ENCODE data around the gene DGKI. TPM values are rescaled to one million over a fixed set of nuclear protein-coding genes. Genes with fewer than 3 reads are reported as not detected.

DGKI gene
- total and polyA plus RNA-seq, 2 experiments from 2014 or later = 0.16 to 1.0 TPM

- peaks cover 2% of the 10 kb centered on the region; the same call in 2 of the 3 replicates for H3K4me1 Mint-ChIP-seq
- Histone ChIP-seq H3K4me2 (no peak overlapping the region), H3K79me2 (replicated peaks; ENCODE audit: insufficient read depth) (no peaks in the 10 kb centered on the region), H2AFZ (no peak overlapping the region), H4K20me1 (replicated peaks; ENCODE audit: insufficient read depth) (no peaks in the 10 kb centered on the region), H3K9me2 (ENCODE audit: insufficient read depth) (no peaks in the 10 kb centered on the region), H3K27ac (ENCODE audit: low read depth) (peak overlapping the region; percentile 41; the same call in 1 of the 2 replicates), H3K36me3 (ENCODE audit: insufficient read depth) (no peaks in the 10 kb centered on the region), H3F3A (replicated peaks; ENCODE audit: low read depth) (no peaks in the 10 kb centered on the region), H3K4me3 (no peak overlapping the region), H3K4me1 (ENCODE audit: insufficient read depth) (no peaks in the 10 kb centered on the region), H3K27me3 (ENCODE audit: insufficient read depth) (no peaks in the 10 kb centered on the region)
- no peaks in the 10 kb centered on the region for H3K9me3 Mint-ChIP-seq
- no peaks in the 10 kb centered on the region for H3K36me3 Mint-ChIP-seq (ENCODE audit: low read depth)
- ATAC-seq (no peak), DNase-seq (ENCODE audit: low spot score) (no peak)
- no peak overlapping the region for H3K27ac Mint-ChIP-seq
- no peak overlapping the region for H3K4me3 Mint-ChIP-seq
- no peaks in the 10 kb centered on the region for H3K27me3 Mint-ChIP-seq (ENCODE audit: insufficient read depth, low read depth, poor library complexity)
- TF ChIP-seq, protein P1, sequence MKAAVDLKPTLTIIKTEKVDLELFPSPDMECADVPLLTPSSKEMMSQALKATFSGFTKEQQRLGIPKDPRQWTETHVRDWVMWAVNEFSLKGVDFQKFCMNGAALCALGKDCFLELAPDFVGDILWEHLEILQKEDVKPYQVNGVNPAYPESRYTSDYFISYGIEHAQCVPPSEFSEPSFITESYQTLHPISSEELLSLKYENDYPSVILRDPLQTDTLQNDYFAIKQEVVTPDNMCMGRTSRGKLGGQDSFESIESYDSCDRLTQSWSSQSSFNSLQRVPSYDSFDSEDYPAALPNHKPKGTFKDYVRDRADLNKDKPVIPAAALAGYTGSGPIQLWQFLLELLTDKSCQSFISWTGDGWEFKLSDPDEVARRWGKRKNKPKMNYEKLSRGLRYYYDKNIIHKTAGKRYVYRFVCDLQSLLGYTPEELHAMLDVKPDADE (IDR thresholded peaks at IDR 0.05) = no peak
These were observed 388.4 kb downstream of the DGKI start for GRCh38 chr7:137458399-137458798.

- no peaks in the 10 kb centered on the region for H3K27me3 ChIP-seq (ENCODE audit: insufficient read depth)
- H4K20me1 ChIP-seq (replicated peaks; ENCODE audit: insufficient read depth) = no peaks in the 10 kb centered on the region
- no peaks in the 10 kb centered on the region for H3F3A ChIP-seq (replicated peaks; ENCODE audit: low read depth)
- Mint-ChIP-seq H3K9me3 (no peaks in the 10 kb centered on the region), H3K36me3 (ENCODE audit: low read depth) (no peaks in the 10 kb centered on the region), H3K4me3 (no peak overlapping the region), H3K27me3 (ENCODE audit: insufficient read depth, low read depth, poor library complexity) (no peaks in the 10 kb centered on the region), H3K4me1 (peaks cover 3% of the 10 kb centered on the region; the same call in 2 of the 3 replicates), H3K27ac (no peak overlapping the region)
- no peak for DNase-seq (ENCODE audit: low spot score)
- H2AFZ ChIP-seq = no peak overlapping the region
- H3K79me2 ChIP-seq (replicated peaks; ENCODE audit: insufficient read depth) = no peaks in the 10 kb centered on the region
- H3K9me2 ChIP-seq (ENCODE audit: insufficient read depth) = no peaks in the 10 kb centered on the region
- H3K4me1 ChIP-seq (ENCODE audit: insufficient read depth) = no peaks in the 10 kb centered on the region
- no peak overlapping the region for H3K27ac ChIP-seq (ENCODE audit: low read depth)
- H3K4me2 ChIP-seq = no peak overlapping the region
- ATAC-seq = no peak
- no peaks in the 10 kb centered on the region for H3K36me3 ChIP-seq (ENCODE audit: insufficient read depth)
- no peak overlapping the region for H3K4me3 ChIP-seq
- TF ChIP-seq STAT1 (IDR thresholded peaks at IDR 0.05; ENCODE audit: unreplicated experiment) = no peak
- TF ChIP-seq ZNF114 (CRISPR knock-in tag; IDR thresholded peaks at IDR 0.05) = no peak
- no peak for TF ChIP-seq ZNF331 (CRISPR knock-in tag; IDR thresholded peaks at IDR 0.05; ENCODE audit: low read depth)
- TF ChIP-seq EZH2phosphoT487 (IDR thresholded peaks at IDR 0.05; ENCODE audit: unreplicated experiment) = no peak
- TF ChIP-seq CTCF (conservative IDR thresholded peaks at IDR 0.05; ENCODE audit: low read depth in 2 of 2) = no peak
- TF ChIP-seq POLR2AphosphoS5 (IDR thresholded peaks at IDR 0.05; ENCODE audit: low read depth) = no peak
- TF ChIP-seq, protein P1 (IDR thresholded peaks at IDR 0.05) = no peak
- TF ChIP-seq CREB1 (CRISPR knock-in tag; IDR thresholded peaks at IDR 0.05; ENCODE audit: low read depth) = no peak
- TF ChIP-seq JUNB (IDR thresholded peaks at IDR 0.05; ENCODE audit: unreplicated experiment) = no peak
- TF ChIP-seq, protein P2, sequence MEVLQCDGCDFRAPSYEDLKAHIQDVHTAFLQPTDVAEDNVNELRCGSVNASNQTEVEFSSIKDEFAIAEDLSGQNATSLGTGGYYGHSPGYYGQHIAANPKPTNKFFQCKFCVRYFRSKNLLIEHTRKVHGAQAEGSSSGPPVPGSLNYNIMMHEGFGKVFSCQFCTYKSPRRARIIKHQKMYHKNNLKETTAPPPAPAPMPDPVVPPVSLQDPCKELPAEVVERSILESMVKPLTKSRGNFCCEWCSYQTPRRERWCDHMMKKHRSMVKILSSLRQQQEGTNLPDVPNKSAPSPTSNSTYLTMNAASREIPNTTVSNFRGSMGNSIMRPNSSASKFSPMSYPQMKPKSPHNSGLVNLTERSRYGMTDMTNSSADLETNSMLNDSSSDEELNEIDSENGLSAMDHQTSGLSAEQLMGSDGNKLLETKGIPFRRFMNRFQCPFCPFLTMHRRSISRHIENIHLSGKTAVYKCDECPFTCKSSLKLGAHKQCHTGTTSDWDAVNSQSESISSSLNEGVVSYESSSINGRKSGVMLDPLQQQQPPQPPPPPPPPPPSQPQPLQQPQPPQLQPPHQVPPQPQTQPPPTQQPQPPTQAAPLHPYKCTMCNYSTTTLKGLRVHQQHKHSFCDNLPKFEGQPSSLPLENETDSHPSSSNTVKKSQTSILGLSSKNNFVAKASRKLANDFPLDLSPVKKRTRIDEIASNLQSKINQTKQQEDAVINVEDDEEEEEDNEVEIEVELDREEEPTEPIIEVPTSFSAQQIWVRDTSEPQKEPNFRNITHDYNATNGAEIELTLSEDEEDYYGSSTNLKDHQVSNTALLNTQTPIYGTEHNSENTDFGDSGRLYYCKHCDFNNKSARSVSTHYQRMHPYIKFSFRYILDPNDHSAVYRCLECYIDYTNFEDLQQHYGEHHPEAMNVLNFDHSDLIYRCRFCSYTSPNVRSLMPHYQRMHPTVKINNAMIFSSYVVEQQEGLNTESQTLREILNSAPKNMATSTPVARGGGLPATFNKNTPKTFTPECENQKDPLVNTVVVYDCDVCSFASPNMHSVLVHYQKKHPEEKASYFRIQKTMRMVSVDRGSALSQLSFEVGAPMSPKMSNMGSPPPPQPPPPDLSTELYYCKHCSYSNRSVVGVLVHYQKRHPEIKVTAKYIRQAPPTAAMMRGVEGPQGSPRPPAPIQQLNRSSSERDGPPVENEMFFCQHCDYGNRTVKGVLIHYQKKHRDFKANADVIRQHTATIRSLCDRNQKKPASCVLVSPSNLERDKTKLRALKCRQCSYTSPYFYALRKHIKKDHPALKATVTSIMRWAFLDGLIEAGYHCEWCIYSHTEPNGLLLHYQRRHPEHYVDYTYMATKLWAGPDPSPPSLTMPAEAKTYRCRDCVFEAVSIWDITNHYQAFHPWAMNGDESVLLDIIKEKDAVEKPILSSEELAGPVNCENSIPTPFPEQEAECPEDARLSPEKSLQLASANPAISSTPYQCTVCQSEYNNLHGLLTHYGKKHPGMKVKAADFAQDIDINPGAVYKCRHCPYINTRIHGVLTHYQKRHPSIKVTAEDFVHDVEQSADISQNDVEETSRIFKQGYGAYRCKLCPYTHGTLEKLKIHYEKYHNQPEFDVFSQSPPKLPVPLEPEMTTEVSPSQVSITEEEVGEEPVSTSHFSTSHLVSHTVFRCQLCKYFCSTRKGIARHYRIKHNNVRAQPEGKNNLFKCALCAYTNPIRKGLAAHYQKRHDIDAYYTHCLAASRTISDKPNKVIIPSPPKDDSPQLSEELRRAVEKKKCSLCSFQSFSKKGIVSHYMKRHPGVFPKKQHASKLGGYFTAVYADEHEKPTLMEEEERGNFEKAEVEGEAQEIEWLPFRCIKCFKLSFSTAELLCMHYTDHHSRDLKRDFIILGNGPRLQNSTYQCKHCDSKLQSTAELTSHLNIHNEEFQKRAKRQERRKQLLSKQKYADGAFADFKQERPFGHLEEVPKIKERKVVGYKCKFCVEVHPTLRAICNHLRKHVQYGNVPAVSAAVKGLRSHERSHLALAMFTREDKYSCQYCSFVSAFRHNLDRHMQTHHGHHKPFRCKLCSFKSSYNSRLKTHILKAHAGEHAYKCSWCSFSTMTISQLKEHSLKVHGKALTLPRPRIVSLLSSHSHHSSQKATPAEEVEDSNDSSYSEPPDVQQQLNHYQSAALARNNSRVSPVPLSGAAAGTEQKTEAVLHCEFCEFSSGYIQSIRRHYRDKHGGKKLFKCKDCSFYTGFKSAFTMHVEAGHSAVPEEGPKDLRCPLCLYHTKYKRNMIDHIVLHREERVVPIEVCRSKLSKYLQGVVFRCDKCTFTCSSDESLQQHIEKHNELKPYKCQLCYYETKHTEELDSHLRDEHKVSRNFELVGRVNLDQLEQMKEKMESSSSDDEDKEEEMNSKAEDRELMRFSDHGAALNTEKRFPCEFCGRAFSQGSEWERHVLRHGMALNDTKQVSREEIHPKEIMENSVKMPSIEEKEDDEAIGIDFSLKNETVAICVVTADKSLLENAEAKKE (CRISPR knock-in tag; IDR thresholded peaks at IDR 0.05) = no peak
- no peak for TF ChIP-seq NANOG (IDR thresholded peaks at IDR 0.05; ENCODE audit: borderline replicate concordance)
These were observed 392.0 kb downstream of the DGKI start for GRCh38 chr7:137454767-137455166.

Data from GM23338 (cell line).